Astrocyte (in vitro differentiated cells and primary cell): ENCODE results near the gene MAGED4B.

Source experiments
- CTCF ChIP-seq: IDR thresholded peaks from 2 replicates; pipeline ENCODE4 v1.5.1; 2011; ENCODE audit warnings: low read depth, mild to moderate bottlenecking, inconsistent platforms, low read length, moderate library complexity; ENCODE audit not compliant: insufficient read depth
- EZH2 ChIP-seq: IDR thresholded peaks from 2 replicates; pipeline ENCODE4 v1.6.1; 2012; ENCODE audit warnings: mild to moderate bottlenecking, low read length, inconsistent platforms; ENCODE audit not compliant: insufficient read depth

- TF ChIP-seq CTCF (no peak), EZH2 (no peak)
Measured at GRCh38 chrX:52015794-52016193, 53.2 kb downstream of the MAGED4B start.
